ENCODE data around the gene CREBL2. TPM values are rescaled to one million over a fixed set of nuclear protein-coding genes. Genes with fewer than 3 reads are reported as not detected.

CREBL2 gene
- total and polyA plus RNA-seq, 10 of the 15 experiments (the other 5 are each of a cell fraction or from before 2014, with no cell fraction given), result 4.6 to 19.1 (median 13.5) TPM

GRCh38 chr12:12630850-12631249 is 19.2 kb downstream of the CREBL2 start:
- H3K9me3 ChIP-seq (replicated peaks; ENCODE audit: control insufficient read depth, insufficient read depth, low read length), result no peaks in the 10 kb centered on the region; the same call in 1 of the 3 replicates
- no peaks in the 10 kb centered on the region for H3K27me3 ChIP-seq (replicated peaks in 1 of 2; ENCODE audit: control insufficient read depth in 2 of 2, insufficient read depth in 2 of 2, low read length in 1 of 2)
- 100% methylated on average over 1 of the region's 1 CpG for WGBS (ENCODE audit: insufficient coverage, insufficient replicate concordance, low lambda C conversion rate, missing lambda C conversion rate)
- DNase-seq (ENCODE audit: low read depth, low spot score) (no peak), ATAC-seq (no peak), FAIRE-seq (no peak)
- no peak overlapping the region for H3K4me3 ChIP-seq
- ChIA-PET RAD21 (ENCODE audit: unreplicated experiment) (interaction anchor here (1.2 to 2.7 kb wide), 3 partner anchors 24 to 254 kb away, joined by 3 to 8 read pairs (median 3); no protein-coding TSS in a partner anchor), CTCF (interaction anchor here (0.7 to 5.0 kb wide), 15 partner anchors 11 to 254 kb away, joined by 3 to 31 read pairs (median 4); partner anchors contain the start of gene CREBL2), SMC1A (ENCODE audit: uncharacterized antibody, unreplicated experiment) (interaction anchor here (1.4 to 5.9 kb wide), 8 partner anchors 12 to 264 kb away, joined by 3 to 28 read pairs (median 6); partner anchors contain the start of gene CREBL2), POLR2A (interaction anchor here (0.8 to 1.7 kb wide), 3 partner anchors 16 to 274 kb away, joined by 3 to 4 read pairs (median 3); partner anchors contain the start of gene BORCS5)
- BruUV-seq (replicated peaks), result no TSS peak
- H4K20me1 ChIP-seq (ENCODE audit: control insufficient read depth, insufficient read depth), result no peaks in the 10 kb centered on the region
- no peak overlapping the region for H3K27ac ChIP-seq (ENCODE audit: control insufficient read depth, insufficient read depth)
- in situ Hi-C loops (cut with MboI) (no loop called here), intact Hi-C loops (cut with micrococcal nuclease; ENCODE audit: unreplicated experiment) (no loop called here)
- H3K4me2 ChIP-seq (ENCODE audit: control insufficient read depth, insufficient read depth), result no peak overlapping the region
- peaks cover 2% of the 10 kb centered on the region for H3K79me2 ChIP-seq (ENCODE audit: control insufficient read depth, insufficient read depth, low read length)
- H3K4me1 ChIP-seq (ENCODE audit: control insufficient read depth, insufficient read depth, low read length), result no peaks in the 10 kb centered on the region
- H3K9ac ChIP-seq (ENCODE audit: control insufficient read depth, insufficient read depth, low read length), result no peak overlapping the region
- H3K36me3 ChIP-seq (ENCODE audit: control insufficient read depth in 2 of 2, insufficient read depth in 2 of 2, low read length in 1 of 2), result peaks cover 0 to 3% of the 10 kb centered on the region in 2 experiments; a peak in 1 of 4 replicates
- H2AFZ ChIP-seq (ENCODE audit: control insufficient read depth, low read depth, low read length), result no peak overlapping the region
- no peak for TF ChIP-seq SIX5 (IDR thresholded peaks at IDR 0.05; ENCODE audit: low read depth, low read length, severe bottlenecking)

GRCh38 chr12:12635651-12636050 is 24.0 kb downstream of the CREBL2 start:
- ChIA-PET SMC1A (ENCODE audit: uncharacterized antibody, unreplicated experiment) (interaction anchor here (0.6 to 2.5 kb wide), 5 partner anchors 10 to 68 kb away, joined by 3 to 9 read pairs (median 4); no protein-coding TSS in a partner anchor), RAD21 (ENCODE audit: unreplicated experiment) (no interaction called here), CTCF (interaction anchor here (0.6 to 4.7 kb wide), 6 partner anchors 10 to 276 kb away, joined by 3 to 20 read pairs (median 4); no protein-coding TSS in a partner anchor), POLR2A (interaction anchor here (0.7 kb wide), 1 partner anchor 55 kb away, joined by 3 read pairs; no protein-coding TSS in a partner anchor)
- H3K4me2 ChIP-seq (ENCODE audit: control insufficient read depth, insufficient read depth), result no peak overlapping the region
- H3K79me2 ChIP-seq (ENCODE audit: control insufficient read depth, insufficient read depth, low read length), result peaks cover 2% of the 10 kb centered on the region
- intact Hi-C loops (cut with micrococcal nuclease; ENCODE audit: unreplicated experiment), result no loop called here
- H4K20me1 ChIP-seq (ENCODE audit: control insufficient read depth, insufficient read depth), result no peaks in the 10 kb centered on the region
- no peak overlapping the region for H3K4me3 ChIP-seq
- in situ Hi-C loops (cut with MboI), result no loop called here
- no peak overlapping the region for H3K27ac ChIP-seq (ENCODE audit: control insufficient read depth, insufficient read depth)
- BruUV-seq (replicated peaks), result no TSS peak
- DNase-seq (ENCODE audit: low read depth, low spot score), result no peak
- WGBS (ENCODE audit: insufficient coverage, insufficient replicate concordance, low lambda C conversion rate, missing lambda C conversion rate), result 98% methylated on average over 12 of the region's 12 CpGs
- H3K36me3 ChIP-seq (ENCODE audit: control insufficient read depth in 2 of 2, insufficient read depth in 2 of 2, low read length in 1 of 2), result peaks cover 0 to 5% of the 10 kb centered on the region in 2 experiments; a peak in 2 of 4 replicates
- FAIRE-seq, result no peak
- no peaks in the 10 kb centered on the region for H3K27me3 ChIP-seq (replicated peaks in 1 of 2; ENCODE audit: control insufficient read depth in 2 of 2, insufficient read depth in 2 of 2, low read length in 1 of 2)
- peaks cover 7% of the 10 kb centered on the region; the same call in 1 of the 2 replicates for H3K4me1 ChIP-seq (ENCODE audit: control insufficient read depth, insufficient read depth, low read length)
- peaks cover 5% of the 10 kb centered on the region; the same call in 2 of the 3 replicates for H3K9me3 ChIP-seq (replicated peaks; ENCODE audit: control insufficient read depth, insufficient read depth, low read length)
- ATAC-seq, result no peak
- H3K9ac ChIP-seq (ENCODE audit: control insufficient read depth, insufficient read depth, low read length), result no peak overlapping the region
- H2AFZ ChIP-seq (ENCODE audit: control insufficient read depth, low read depth, low read length), result no peak overlapping the region
- TF ChIP-seq RFX5 (IDR thresholded peaks at IDR 0.05; ENCODE audit: low read depth, low read length), result no peak
- TF ChIP-seq ATF2 (IDR thresholded peaks at IDR 0.05; ENCODE audit: low read length), result no peak
- no peak for TF ChIP-seq STAT1 (conservative IDR thresholded peaks at IDR 0.05)
- no peak for TF ChIP-seq E2F4 (IDR thresholded peaks at IDR 0.05; ENCODE audit: low read depth, low read length)
- TF ChIP-seq SMARCA5 (IDR thresholded peaks at IDR 0.05), result no peak
- TF ChIP-seq CEBPB (IDR thresholded peaks at IDR 0.05; ENCODE audit: borderline replicate concordance in 1 of 2, low read depth in 2 of 2, low read length in 2 of 2), result no peak
- no peak for TF ChIP-seq HSF1 (IDR thresholded peaks at IDR 0.05; ENCODE audit: low read depth, low read length)
- no peak for TF ChIP-seq ASH2L (IDR thresholded peaks at IDR 0.05; ENCODE audit: borderline replicate concordance, low read depth)
- TF ChIP-seq TBL1XR1 (IDR thresholded peaks at IDR 0.05; ENCODE audit: low read depth, low read length), result no peak
- TF ChIP-seq MLLT1 (IDR thresholded peaks at IDR 0.05), result no peak

Measured in GM12878 (cell line).